Nephron progenitor cell (in vitro differentiated cells): ENCODE results near the gene ANTXR1.

Source experiments
- DNase-seq: peaks from one replicate; pipeline ENCODE4 v3.0.0; 2021
- H3K27ac Mint-ChIP-seq: 2 replicates; pipeline ENCODE4 v1.8.0; 2021; ENCODE audit warnings: mild to moderate bottlenecking, moderate library complexity, mixed read lengths
- H3K27me3 Mint-ChIP-seq: 2 replicates; pipeline ENCODE4 v1.8.0; 2021; ENCODE audit warnings: mild to moderate bottlenecking, low read depth, mixed read lengths; ENCODE audit not compliant: poor library complexity
- H3K36me3 Mint-ChIP-seq: 2 replicates; pipeline ENCODE4 v1.8.0; 2021; ENCODE audit warnings: low read depth, mixed read lengths
- H3K4me1 Mint-ChIP-seq: 2 replicates; pipeline ENCODE4 v1.8.0; 2021; ENCODE audit warnings: mixed read lengths
- H3K4me3 Mint-ChIP-seq: 2 replicates; pipeline ENCODE4 v1.8.0; 2021; ENCODE audit warnings: mild to moderate bottlenecking, moderate library complexity, mixed read lengths
- H3K9me3 Mint-ChIP-seq: 2 replicates; pipeline ENCODE4 v1.8.0; 2021; ENCODE audit warnings: mild to moderate bottlenecking, moderate library complexity, mixed read lengths
- TF ChIP-seq, protein P1 (sequence below): fragments of 200-600 bp; sonication (generic); IDR thresholded peaks from 2 replicates; pipeline ENCODE4 v1.5.0; 2021; ENCODE audit warnings: antibody characterized with exemption

The ANTXR1 gene

GRCh38 chr2:69211048-69211447 is 198.1 kb downstream of the ANTXR1 start:
- peaks cover 48% of the 10 kb centered on the region for H3K36me3 Mint-ChIP-seq
- H3K27me3 Mint-ChIP-seq, result no peaks in the 10 kb centered on the region
- no peak overlapping the region for H3K4me3 Mint-ChIP-seq
- DNase-seq, result no peak
- H3K4me1 Mint-ChIP-seq, result no peaks in the 10 kb centered on the region
- no peak overlapping the region for H3K27ac Mint-ChIP-seq
- TF ChIP-seq, protein P1, sequence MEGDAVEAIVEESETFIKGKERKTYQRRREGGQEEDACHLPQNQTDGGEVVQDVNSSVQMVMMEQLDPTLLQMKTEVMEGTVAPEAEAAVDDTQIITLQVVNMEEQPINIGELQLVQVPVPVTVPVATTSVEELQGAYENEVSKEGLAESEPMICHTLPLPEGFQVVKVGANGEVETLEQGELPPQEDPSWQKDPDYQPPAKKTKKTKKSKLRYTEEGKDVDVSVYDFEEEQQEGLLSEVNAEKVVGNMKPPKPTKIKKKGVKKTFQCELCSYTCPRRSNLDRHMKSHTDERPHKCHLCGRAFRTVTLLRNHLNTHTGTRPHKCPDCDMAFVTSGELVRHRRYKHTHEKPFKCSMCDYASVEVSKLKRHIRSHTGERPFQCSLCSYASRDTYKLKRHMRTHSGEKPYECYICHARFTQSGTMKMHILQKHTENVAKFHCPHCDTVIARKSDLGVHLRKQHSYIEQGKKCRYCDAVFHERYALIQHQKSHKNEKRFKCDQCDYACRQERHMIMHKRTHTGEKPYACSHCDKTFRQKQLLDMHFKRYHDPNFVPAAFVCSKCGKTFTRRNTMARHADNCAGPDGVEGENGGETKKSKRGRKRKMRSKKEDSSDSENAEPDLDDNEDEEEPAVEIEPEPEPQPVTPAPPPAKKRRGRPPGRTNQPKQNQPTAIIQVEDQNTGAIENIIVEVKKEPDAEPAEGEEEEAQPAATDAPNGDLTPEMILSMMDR, result no peak
- H3K9me3 Mint-ChIP-seq, result no peaks in the 10 kb centered on the region

DNA sequence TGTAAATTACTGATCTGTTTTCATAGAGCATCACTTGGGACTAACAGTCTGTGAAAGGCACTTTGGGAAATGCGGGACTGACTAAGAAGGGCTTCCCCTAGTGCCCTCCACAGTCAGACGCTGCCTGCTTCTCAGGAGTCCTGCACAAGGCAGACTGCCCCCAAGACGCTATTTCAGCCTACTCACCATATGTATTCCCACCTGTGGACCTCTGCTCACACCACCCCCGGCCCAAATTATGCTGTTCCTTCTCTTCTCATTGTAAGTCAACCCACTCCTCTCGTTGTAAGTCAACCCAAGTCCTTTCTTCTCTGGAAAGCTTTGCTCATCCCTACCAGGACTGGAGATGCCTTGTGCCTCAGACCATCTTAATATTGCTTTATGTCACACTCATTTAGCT is 198.7 kb downstream of the ANTXR1 start:
- Mint-ChIP-seq H3K36me3 (peaks cover 49% of the 10 kb centered on the region), H3K27ac (no peak overlapping the region), H3K9me3 (no peaks in the 10 kb centered on the region), H3K4me1 (no peaks in the 10 kb centered on the region), H3K27me3 (no peaks in the 10 kb centered on the region), H3K4me3 (no peak overlapping the region)
- TF ChIP-seq, protein P1, result no peak
- no peak for DNase-seq

DNA sequence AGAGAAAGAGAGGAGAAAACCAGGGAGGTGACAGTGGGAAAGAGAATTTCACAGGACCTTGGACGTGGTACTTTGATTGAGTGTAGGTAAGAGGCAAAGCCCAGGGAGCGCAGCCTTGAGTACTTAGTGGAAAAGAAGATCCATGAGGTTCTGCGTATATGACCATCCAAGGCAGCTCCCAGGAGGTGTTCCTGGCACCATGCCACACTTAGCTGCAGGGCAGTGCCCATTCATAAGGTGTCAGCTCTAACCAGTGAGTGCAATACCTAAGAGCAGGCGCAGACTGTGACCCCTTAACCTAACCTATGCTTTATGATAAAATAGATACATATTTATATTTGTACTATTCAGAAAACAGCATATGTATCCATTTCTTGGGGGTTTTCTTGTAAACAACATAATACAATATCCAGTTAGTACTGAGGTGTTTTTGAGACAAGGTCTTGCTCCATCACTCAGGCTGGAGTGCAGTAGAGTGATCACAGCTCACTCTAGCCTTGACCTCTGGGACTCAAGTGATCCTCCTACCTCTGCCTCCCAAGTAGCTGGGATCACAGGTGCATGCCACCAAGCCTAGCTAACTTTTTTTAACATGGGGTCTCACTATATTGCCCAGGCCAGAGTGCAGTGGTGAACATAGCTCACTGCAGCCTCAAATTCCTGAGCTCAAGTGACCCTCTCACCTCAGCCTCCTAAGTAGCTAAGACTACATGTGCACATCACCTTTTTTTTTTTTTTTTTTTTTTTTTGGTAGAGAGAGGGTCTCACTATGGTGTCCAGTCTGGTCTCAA is 199.5 kb downstream of the ANTXR1 start:
- Mint-ChIP-seq H3K4me1 (no peaks in the 10 kb centered on the region), H3K36me3 (peaks cover 47% of the 10 kb centered on the region), H3K4me3 (no peak overlapping the region), H3K27me3 (no peaks in the 10 kb centered on the region), H3K27ac (no peak overlapping the region), H3K9me3 (no peaks in the 10 kb centered on the region)
- DNase-seq, result no peak
- TF ChIP-seq, protein P1, result no peak

DNA sequence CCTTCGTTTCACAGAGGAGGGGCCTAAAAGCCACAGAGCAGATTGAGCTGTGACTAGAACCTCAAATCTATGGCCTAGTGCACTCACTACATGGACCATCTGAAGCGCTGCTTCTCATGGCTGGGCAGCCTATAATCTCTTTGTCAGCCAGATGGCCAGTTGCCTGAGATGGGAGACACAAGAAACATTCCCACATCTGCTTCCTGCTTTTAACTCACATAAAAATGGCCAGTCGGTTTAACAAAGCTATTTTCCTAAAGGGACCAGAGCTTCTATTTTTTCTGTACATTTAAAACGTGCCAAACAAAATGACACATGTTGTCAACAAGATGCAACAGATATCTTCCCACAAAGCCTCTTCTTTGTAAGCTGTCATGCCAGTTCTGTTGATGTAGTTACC is 200.2 kb downstream of the ANTXR1 start:
- H3K27me3 Mint-ChIP-seq, result no peaks in the 10 kb centered on the region
- H3K4me1 Mint-ChIP-seq, result no peaks in the 10 kb centered on the region

DNA sequence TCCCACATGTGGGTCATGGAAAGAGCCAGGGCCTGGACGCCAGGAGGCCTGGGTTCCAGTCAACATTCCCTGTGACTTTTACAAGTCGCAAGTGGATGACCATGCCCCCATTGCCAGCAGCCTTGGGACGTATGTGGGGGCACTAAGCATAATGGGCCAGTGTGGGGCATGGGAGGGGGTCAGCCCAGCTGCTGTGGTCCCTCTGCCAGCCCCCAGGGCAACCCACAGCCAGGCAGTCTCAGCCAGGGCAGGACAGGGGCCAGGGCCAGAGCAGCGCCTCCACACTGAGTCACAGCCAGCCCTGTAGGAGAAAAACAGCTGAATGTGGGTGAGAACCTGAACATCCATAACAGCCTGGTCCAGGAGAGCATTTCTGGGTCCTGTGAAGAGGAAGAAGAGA is 200.8 kb downstream of the ANTXR1 start:
- Mint-ChIP-seq H3K4me3 (no peak overlapping the region), H3K36me3 (peaks cover 45% of the 10 kb centered on the region), H3K4me1 (no peaks in the 10 kb centered on the region), H3K27me3 (no peaks in the 10 kb centered on the region), H3K27ac (no peak overlapping the region), H3K9me3 (no peaks in the 10 kb centered on the region)
- no peak for DNase-seq
- TF ChIP-seq, protein P1, result no peak

More for the DNA sequence above, 200.2 kb downstream of the ANTXR1 start:
- no peak for DNase-seq
- Mint-ChIP-seq H3K27ac (no peak overlapping the region), H3K9me3 (no peaks in the 10 kb centered on the region), H3K4me3 (no peak overlapping the region), H3K36me3 (peaks cover 46% of the 10 kb centered on the region)
- TF ChIP-seq, protein P1, result no peak

GRCh38 chr2:69214898-69215297 is 201.9 kb downstream of the ANTXR1 start:
- Mint-ChIP-seq H3K27ac (no peak overlapping the region), H3K4me3 (no peak overlapping the region), H3K27me3 (no peaks in the 10 kb centered on the region), H3K9me3 (no peaks in the 10 kb centered on the region), H3K36me3 (peaks cover 45% of the 10 kb centered on the region), H3K4me1 (no peaks in the 10 kb centered on the region)
- TF ChIP-seq, protein P1, result no peak
- DNase-seq, result no peak
